Measurements from ENCODE around the gene NPIPA5. TPM values are rescaled to one million over a fixed set of nuclear protein-coding genes. Genes with fewer than 3 reads are reported as not detected.
"Not testable (repeated sequence)": the region's sequence is repeated elsewhere in the genome, so short reads cannot be mapped to it uniquely, and the experiment has no call there.

NPIPA5 gene
- total RNA-seq, 5 donors from 2014 or later (not counting 1 experiment from before 2014, with no cell fraction given) = 1.0 to 16.7 (median 6.5) TPM

GRCh38 chr16:15357495-15357894 lies 20.6 kb downstream of the NPIPA5 start:
- H3K9me3 Mint-ChIP-seq; H3K36me3 Mint-ChIP-seq; H3K4me1 Mint-ChIP-seq; H3K4me1 ChIP-seq (ENCODE audit: control insufficient read depth in 1 of 2, extremely low read depth in 1 of 2, insufficient read depth in 2 of 2, low read length in 2 of 2); H3K4me3 Mint-ChIP-seq; H3K36me3 ChIP-seq (ENCODE audit: control insufficient read depth in 2 of 2, extremely low read depth in 1 of 2, insufficient read depth in 1 of 2, low read length in 1 of 2); H3K27ac ChIP-seq (ENCODE audit: low read length); H3K27me3 Mint-ChIP-seq; H3K9me3 ChIP-seq; DNase-seq; H3K27me3 ChIP-seq (replicated peaks in 1 of 2; ENCODE audit: control insufficient read depth in 2 of 2, extremely low read depth in 1 of 2, insufficient read depth in 2 of 2, low read length in 1 of 2); H3K27ac Mint-ChIP-seq; ATAC-seq (replicated peaks in 1 of 4); POLR2A ChIA-PET; H3K4me3 ChIP-seq (ENCODE audit: control insufficient read depth in 1 of 2, extremely low read depth in 1 of 2, low read length in 1 of 2); CTCF ChIA-PET: not testable (repeated sequence)
- no CpG with 5 or more reads among the region's 7 CpGs for WGBS (ENCODE audit: insufficient coverage)

DNA sequence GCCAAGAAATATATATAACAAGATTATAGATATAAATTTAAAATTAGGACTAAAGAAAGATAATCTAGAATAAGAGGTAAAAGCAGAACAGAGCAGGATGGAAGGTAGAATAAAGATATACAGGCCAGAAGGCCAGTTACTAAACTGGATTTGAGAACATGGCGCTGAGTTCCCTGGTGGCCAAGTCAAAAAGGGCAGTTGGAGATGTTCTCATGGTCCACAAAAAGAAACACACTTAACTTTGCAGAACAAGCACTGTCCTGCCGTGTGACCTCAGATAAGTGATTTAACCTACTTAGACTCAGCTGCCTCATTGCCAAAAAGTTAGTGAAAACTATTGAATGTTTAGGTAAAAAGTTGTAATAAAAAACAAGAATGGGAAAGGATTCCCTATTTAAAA lies 23.2 kb downstream of the NPIPA5 start:
- H3K9me3 Mint-ChIP-seq; H3K4me1 ChIP-seq (ENCODE audit: control insufficient read depth in 1 of 2, extremely low read depth in 1 of 2, insufficient read depth in 2 of 2, low read length in 2 of 2); H3K4me1 Mint-ChIP-seq; H3K4me3 Mint-ChIP-seq; H3K27me3 ChIP-seq (replicated peaks in 1 of 2; ENCODE audit: control insufficient read depth in 2 of 2, extremely low read depth in 1 of 2, insufficient read depth in 2 of 2, low read length in 1 of 2); DNase-seq; H3K27ac ChIP-seq (ENCODE audit: low read length); ATAC-seq (replicated peaks in 1 of 4); CTCF ChIA-PET; H3K27me3 Mint-ChIP-seq; H3K36me3 Mint-ChIP-seq; H3K9me3 ChIP-seq; H3K36me3 ChIP-seq (ENCODE audit: control insufficient read depth in 2 of 2, extremely low read depth in 1 of 2, insufficient read depth in 1 of 2, low read length in 1 of 2); H3K27ac Mint-ChIP-seq; POLR2A ChIA-PET; H3K4me3 ChIP-seq (ENCODE audit: control insufficient read depth in 1 of 2, extremely low read depth in 1 of 2, low read length in 1 of 2): not testable (repeated sequence)
- WGBS (ENCODE audit: insufficient coverage) = no CpG with 5 or more reads among the region's 2 CpGs

DNA sequence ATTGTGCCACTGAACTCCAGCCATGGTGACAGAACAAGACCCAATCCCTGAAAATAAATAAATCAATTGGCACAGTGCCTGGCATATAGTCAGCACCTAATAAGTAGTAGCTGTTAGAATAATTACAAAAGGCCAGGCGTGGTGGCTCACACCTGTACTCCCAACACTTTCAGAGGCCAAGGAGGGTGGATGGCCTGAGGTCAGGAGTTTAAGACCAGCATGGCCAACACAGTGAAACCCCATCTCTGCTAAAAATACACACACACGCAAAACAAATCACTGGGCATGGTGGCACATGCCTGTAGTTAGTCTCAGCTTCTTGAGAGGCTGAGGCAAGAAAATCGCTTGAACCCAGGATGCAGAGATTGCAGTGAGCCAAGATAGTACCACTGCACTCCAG lies 25.2 kb downstream of the NPIPA5 start:
- H3K36me3 ChIP-seq (ENCODE audit: control insufficient read depth in 2 of 2, extremely low read depth in 1 of 2, insufficient read depth in 1 of 2, low read length in 1 of 2); H3K4me1 Mint-ChIP-seq; H3K9me3 Mint-ChIP-seq; H3K9me3 ChIP-seq; CTCF ChIA-PET; H3K4me3 Mint-ChIP-seq; H3K4me3 ChIP-seq (ENCODE audit: control insufficient read depth in 1 of 2, extremely low read depth in 1 of 2, low read length in 1 of 2); POLR2A ChIA-PET; H3K27me3 Mint-ChIP-seq; DNase-seq; H3K27ac Mint-ChIP-seq; H3K4me1 ChIP-seq (ENCODE audit: control insufficient read depth in 1 of 2, extremely low read depth in 1 of 2, insufficient read depth in 2 of 2, low read length in 2 of 2); H3K27me3 ChIP-seq (replicated peaks in 1 of 2; ENCODE audit: control insufficient read depth in 2 of 2, extremely low read depth in 1 of 2, insufficient read depth in 2 of 2, low read length in 1 of 2); H3K27ac ChIP-seq (ENCODE audit: low read length); H3K36me3 Mint-ChIP-seq; ATAC-seq (replicated peaks in 1 of 4): not testable (repeated sequence)
- WGBS (ENCODE audit: insufficient coverage) = no CpG with 5 or more reads among the region's 3 CpGs

DNA sequence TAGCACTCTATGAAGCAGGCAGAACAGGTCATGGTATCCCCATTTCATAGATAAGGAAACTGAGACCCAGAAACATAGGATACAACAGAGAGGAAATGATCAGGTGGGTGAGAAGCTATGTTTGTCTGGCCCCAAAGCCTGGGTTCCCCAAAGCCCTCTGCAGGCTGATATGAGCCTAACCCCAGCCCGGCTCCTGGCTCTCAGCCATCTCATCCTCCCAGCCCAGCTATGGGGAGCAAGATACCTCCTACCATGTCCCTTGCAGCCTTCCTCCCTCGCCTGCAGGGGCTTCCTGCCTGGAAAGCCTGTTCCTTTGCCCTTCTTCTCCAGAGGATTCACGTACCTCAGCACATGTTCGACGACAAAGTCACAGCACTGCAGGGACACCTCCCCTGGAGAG lies 26.3 kb downstream of the NPIPA5 start:
- H3K4me1 ChIP-seq (ENCODE audit: control insufficient read depth in 1 of 2, extremely low read depth in 1 of 2, insufficient read depth in 2 of 2, low read length in 2 of 2); H3K27ac ChIP-seq (ENCODE audit: low read length); H3K36me3 Mint-ChIP-seq; H3K27ac Mint-ChIP-seq; POLR2A ChIA-PET; H3K4me1 Mint-ChIP-seq; H3K36me3 ChIP-seq (ENCODE audit: control insufficient read depth in 2 of 2, extremely low read depth in 1 of 2, insufficient read depth in 1 of 2, low read length in 1 of 2); H3K27me3 Mint-ChIP-seq; H3K27me3 ChIP-seq (replicated peaks in 1 of 2; ENCODE audit: control insufficient read depth in 2 of 2, extremely low read depth in 1 of 2, insufficient read depth in 2 of 2, low read length in 1 of 2); DNase-seq; CTCF ChIA-PET; ATAC-seq (replicated peaks in 1 of 4); H3K4me3 ChIP-seq (ENCODE audit: control insufficient read depth in 1 of 2, extremely low read depth in 1 of 2, low read length in 1 of 2); H3K9me3 ChIP-seq; H3K4me3 Mint-ChIP-seq; H3K9me3 Mint-ChIP-seq: not testable (repeated sequence)
- WGBS (ENCODE audit: insufficient coverage) = no CpG with 5 or more reads among the region's 5 CpGs

DNA sequence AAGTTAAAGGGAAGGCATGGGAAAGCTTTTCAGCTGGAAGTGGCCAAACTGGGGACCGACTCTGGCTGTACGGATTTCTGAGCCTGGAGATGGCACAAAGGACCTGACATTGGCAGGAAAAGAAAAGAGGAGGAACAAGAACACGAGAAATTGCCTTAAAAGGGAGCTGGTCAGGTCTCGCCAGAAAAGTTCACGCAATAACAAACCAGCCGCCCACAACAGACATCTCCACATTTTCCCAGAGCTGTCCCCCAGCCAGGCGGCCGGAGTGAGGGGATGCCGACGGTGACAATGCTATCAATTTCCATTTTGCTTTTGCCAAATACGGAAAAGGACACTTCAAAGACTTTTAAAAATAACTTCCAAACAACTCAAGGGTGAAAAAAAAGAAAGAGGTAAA lies 26.8 kb downstream of the NPIPA5 start:
- H3K4me3 ChIP-seq (ENCODE audit: control insufficient read depth in 1 of 2, extremely low read depth in 1 of 2, low read length in 1 of 2); H3K9me3 Mint-ChIP-seq; DNase-seq; H3K27ac Mint-ChIP-seq; H3K27ac ChIP-seq (ENCODE audit: low read length); POLR2A ChIA-PET; H3K4me1 Mint-ChIP-seq; H3K36me3 ChIP-seq (ENCODE audit: control insufficient read depth in 2 of 2, extremely low read depth in 1 of 2, insufficient read depth in 1 of 2, low read length in 1 of 2); H3K4me3 Mint-ChIP-seq; H3K36me3 Mint-ChIP-seq; H3K9me3 ChIP-seq; H3K4me1 ChIP-seq (ENCODE audit: control insufficient read depth in 1 of 2, extremely low read depth in 1 of 2, insufficient read depth in 2 of 2, low read length in 2 of 2); H3K27me3 Mint-ChIP-seq; H3K27me3 ChIP-seq (replicated peaks in 1 of 2; ENCODE audit: control insufficient read depth in 2 of 2, extremely low read depth in 1 of 2, insufficient read depth in 2 of 2, low read length in 1 of 2); ATAC-seq (replicated peaks in 1 of 4); CTCF ChIA-PET: not testable (repeated sequence)
- no CpG with 5 or more reads among the region's 11 CpGs for WGBS (ENCODE audit: insufficient coverage)

DNA sequence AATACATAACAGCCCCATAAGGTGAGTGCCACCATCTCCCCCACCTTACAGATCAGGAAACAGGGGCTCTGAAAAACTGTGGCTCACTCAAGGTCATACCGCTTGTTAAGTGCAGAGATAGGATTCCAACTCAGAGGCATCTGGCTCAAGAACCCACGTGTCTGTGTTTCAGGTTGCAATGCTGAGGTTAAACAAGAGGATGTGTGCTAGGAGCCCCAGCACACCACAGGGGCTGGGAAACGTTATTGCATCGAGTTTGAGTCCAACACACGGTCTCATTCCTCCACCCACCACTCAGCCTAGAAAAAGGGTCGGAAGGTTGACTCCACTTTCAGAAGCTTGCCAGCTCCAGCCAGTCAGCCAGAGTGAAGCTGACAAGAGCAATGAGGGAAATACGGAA lies 29.4 kb downstream of the NPIPA5 start:
- H3K36me3 ChIP-seq (ENCODE audit: control insufficient read depth in 2 of 2, extremely low read depth in 1 of 2, insufficient read depth in 1 of 2, low read length in 1 of 2); H3K27ac ChIP-seq (ENCODE audit: low read length); H3K4me1 Mint-ChIP-seq; H3K4me3 ChIP-seq (ENCODE audit: control insufficient read depth in 1 of 2, extremely low read depth in 1 of 2, low read length in 1 of 2); H3K9me3 Mint-ChIP-seq; DNase-seq; H3K27me3 Mint-ChIP-seq; ATAC-seq (replicated peaks in 1 of 4); H3K27ac Mint-ChIP-seq; H3K4me1 ChIP-seq (ENCODE audit: control insufficient read depth in 1 of 2, extremely low read depth in 1 of 2, insufficient read depth in 2 of 2, low read length in 2 of 2); H3K27me3 ChIP-seq (replicated peaks in 1 of 2; ENCODE audit: control insufficient read depth in 2 of 2, extremely low read depth in 1 of 2, insufficient read depth in 2 of 2, low read length in 1 of 2); H3K9me3 ChIP-seq; H3K4me3 Mint-ChIP-seq; CTCF ChIA-PET; H3K36me3 Mint-ChIP-seq; POLR2A ChIA-PET: not testable (repeated sequence)
- WGBS (ENCODE audit: insufficient coverage) = no CpG with 5 or more reads among the region's 7 CpGs

DNA sequence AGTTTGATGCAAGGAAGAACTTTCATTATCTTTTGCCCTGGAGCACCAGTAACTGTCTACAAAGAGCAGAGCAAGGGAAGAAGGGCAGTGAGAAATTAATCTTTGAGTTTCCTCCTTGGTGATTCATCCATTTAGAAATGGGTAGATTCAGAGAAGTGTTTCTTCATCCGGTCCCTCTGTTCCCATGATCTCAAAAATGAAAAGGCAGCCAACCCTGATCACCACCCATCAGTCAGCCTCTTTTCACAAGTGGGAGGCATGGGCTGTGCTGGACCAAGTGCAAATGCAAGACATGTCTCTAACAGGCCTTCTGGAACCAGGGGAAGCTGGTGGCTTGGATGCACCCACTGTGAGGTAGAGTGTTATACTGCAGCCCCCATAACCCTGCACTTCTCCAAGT lies 35.8 kb downstream of the NPIPA5 start:
- H3K27ac ChIP-seq (ENCODE audit: low read length); ATAC-seq (replicated peaks in 1 of 4); H3K4me1 Mint-ChIP-seq; H3K36me3 Mint-ChIP-seq; H3K4me3 ChIP-seq (ENCODE audit: control insufficient read depth in 1 of 2, extremely low read depth in 1 of 2, low read length in 1 of 2); H3K9me3 ChIP-seq; CTCF ChIA-PET; H3K4me1 ChIP-seq (ENCODE audit: control insufficient read depth in 1 of 2, extremely low read depth in 1 of 2, insufficient read depth in 2 of 2, low read length in 2 of 2); H3K27ac Mint-ChIP-seq; H3K9me3 Mint-ChIP-seq; H3K4me3 Mint-ChIP-seq; H3K27me3 Mint-ChIP-seq; H3K27me3 ChIP-seq (replicated peaks in 1 of 2; ENCODE audit: control insufficient read depth in 2 of 2, extremely low read depth in 1 of 2, insufficient read depth in 2 of 2, low read length in 1 of 2); H3K36me3 ChIP-seq (ENCODE audit: control insufficient read depth in 2 of 2, extremely low read depth in 1 of 2, insufficient read depth in 1 of 2, low read length in 1 of 2); DNase-seq; POLR2A ChIA-PET: not testable (repeated sequence)
- no CpG with 5 or more reads among the region's 1 CpG for WGBS (ENCODE audit: insufficient coverage)

Measured in T-cell (primary cell).